H9 (cell line): Measurements from ENCODE around the gene SHC1. TPM values are rescaled to one million over a fixed set of nuclear protein-coding genes. Genes with fewer than 3 reads are reported as not detected.

Experiments used
- DNase-seq: peaks from one replicate; pipeline ENCODE4 v3.0.0-alpha.2; 2017
- H2AFZ ChIP-seq: one replicate; pipeline ENCODE4 v1.6.1; 2013; ENCODE audit warnings: mild to moderate bottlenecking, low read length, control low read depth, moderate library complexity
- H2AK5ac ChIP-seq: 2 replicates; pipeline ENCODE4 v1.6.1; 2013; ENCODE audit warnings: low read length, control low read depth, mixed read lengths; ENCODE audit not compliant: insufficient read length
- H2BK120ac ChIP-seq: one replicate; pipeline ENCODE4 v1.6.1; 2013; ENCODE audit warnings: low read depth, mild to moderate bottlenecking, low read length, control low read depth, inconsistent platforms; ENCODE audit not compliant: poor library complexity, severe bottlenecking
- H2BK12ac ChIP-seq: 2 replicates; pipeline ENCODE4 v1.6.1; 2013; ENCODE audit warnings: low read length, control low read depth, mixed read lengths, low read depth; ENCODE audit not compliant: insufficient read length
- H2BK15ac ChIP-seq: 2 replicates; pipeline ENCODE4 v1.6.1; 2013; ENCODE audit warnings: low read depth, low read length, control low read depth
- H2BK20ac ChIP-seq: one replicate; pipeline ENCODE4 v1.6.1; 2013; ENCODE audit warnings: low read depth, mild to moderate bottlenecking, low read length, control low read depth, inconsistent platforms; ENCODE audit not compliant: poor library complexity, severe bottlenecking
- H2BK5ac ChIP-seq: 2 replicates; pipeline ENCODE4 v1.6.1; 2013; ENCODE audit warnings: low read length, control low read depth, mixed read lengths; ENCODE audit not compliant: insufficient read length
- H3K14ac ChIP-seq: 2 replicates; pipeline ENCODE4 v1.6.1; 2013; ENCODE audit warnings: low read length, control low read depth; ENCODE audit not compliant: insufficient read depth
- H3K18ac ChIP-seq: 2 replicates; pipeline ENCODE4 v1.6.1; 2013; ENCODE audit warnings: low read depth, mild to moderate bottlenecking, mixed read lengths, low read length, control low read depth; ENCODE audit not compliant: insufficient read length
- H3K23ac ChIP-seq: 2 replicates; pipeline ENCODE4 v1.6.1; 2013; ENCODE audit warnings: low read length, control low read depth, mixed read lengths, low read depth; ENCODE audit not compliant: insufficient read length
- H3K23me2 ChIP-seq: 2 replicates; pipeline ENCODE4 v1.6.1; 2013; ENCODE audit warnings: low read depth, mild to moderate bottlenecking, mixed read lengths, low read length, control low read depth; ENCODE audit not compliant: insufficient read length, poor library complexity, severe bottlenecking
- H3K27ac ChIP-seq: 2 replicates; pipeline ENCODE4 v1.5.1; 2013; ENCODE audit warnings: low read length, control low read depth, mixed read lengths, low read depth; ENCODE audit not compliant: insufficient read length
- H3K27me3 ChIP-seq: 2 replicates; pipeline ENCODE4 v1.6.1; 2013; ENCODE audit warnings: low read length, control low read depth, inconsistent platforms; ENCODE audit not compliant: insufficient read depth
- H3K4ac ChIP-seq: 2 replicates; pipeline ENCODE4 v1.6.1; 2013; ENCODE audit warnings: low read depth, mild to moderate bottlenecking, control low read depth, inconsistent platforms, low read length, moderate library complexity
- H3K4me1 ChIP-seq: 2 replicates; pipeline ENCODE4 v1.6.1; 2013; ENCODE audit warnings: low read length, control low read depth, inconsistent platforms; ENCODE audit not compliant: insufficient read depth
- H3K4me2 ChIP-seq: 2 replicates; pipeline ENCODE4 v1.6.1; 2013; ENCODE audit warnings: low read length, control low read depth, mixed read lengths; ENCODE audit not compliant: insufficient read length, insufficient read depth
- H3K56ac ChIP-seq: 2 replicates; pipeline ENCODE4 v1.6.1; 2013; ENCODE audit warnings: low read depth, mild to moderate bottlenecking, mixed read lengths, low read length, control low read depth; ENCODE audit not compliant: insufficient read length
- H3K79me1 ChIP-seq: 2 replicates; pipeline ENCODE4 v1.6.1; 2013; ENCODE audit warnings: low read depth, mild to moderate bottlenecking, moderate library complexity, low read length, control low read depth, inconsistent platforms; ENCODE audit not compliant: insufficient read depth, poor library complexity, severe bottlenecking
- H3K79me2 ChIP-seq: 2 replicates; pipeline ENCODE4 v1.6.1; 2013; ENCODE audit warnings: low read length, control low read depth, inconsistent platforms; ENCODE audit not compliant: insufficient read depth
- H3K9ac ChIP-seq: 2 replicates; pipeline ENCODE4 v1.6.1; 2013; ENCODE audit warnings: low read length, control low read depth, mixed read lengths; ENCODE audit not compliant: insufficient read length; ENCODE audit errors: extremely low read depth
- H3K9me3 ChIP-seq: one replicate; pipeline ENCODE4 v1.6.1; 2013; ENCODE audit warnings: low read depth, low read length, inconsistent platforms; ENCODE audit not compliant: control insufficient read depth
- H3T11ph ChIP-seq: one replicate; pipeline ENCODE4 v1.6.1; 2013; ENCODE audit warnings: mild to moderate bottlenecking, low read length, control low read depth, inconsistent platforms
- H4K20me1 ChIP-seq: one replicate; pipeline ENCODE4 v1.6.1; 2013; ENCODE audit not compliant: control insufficient read depth, insufficient read length, insufficient read depth
- H4K5ac ChIP-seq: 2 replicates; pipeline ENCODE4 v1.6.1; 2013; ENCODE audit warnings: low read depth, mild to moderate bottlenecking, mixed read lengths, low read length, control low read depth; ENCODE audit not compliant: insufficient read length
- H4K8ac ChIP-seq: replicated peaks from 2 replicates; pipeline ENCODE4 v1.6.1; 2013; ENCODE audit warnings: low read length, control low read depth, mixed read lengths, low read depth; ENCODE audit not compliant: insufficient read length
- H4K91ac ChIP-seq: 2 replicates; pipeline ENCODE4 v1.6.1; 2013; ENCODE audit warnings: low read depth, mild to moderate bottlenecking, moderate library complexity, mixed read lengths, low read length, control low read depth; ENCODE audit not compliant: insufficient read length
- H3K27ac Mint-ChIP-seq, 3 experiments: 2 replicates in 2 of 3; 3 replicates in 1 of 3; pipeline ENCODE4 v1.8.0; 2020 to 2021; ENCODE audit warnings: mixed read lengths in 3 of 3, mild to moderate bottlenecking in 1 of 3, moderate library complexity in 1 of 3
- H3K27me3 Mint-ChIP-seq: 2 replicates; pipeline ENCODE4 v1.8.0; 2021; ENCODE audit warnings: low read depth, mild to moderate bottlenecking, moderate library complexity, mixed read lengths
- H3K36me3 Mint-ChIP-seq, 3 experiments: 2 replicates in 2 of 3; 3 replicates in 1 of 3; pipeline ENCODE4 v1.8.0; 2020 to 2021; ENCODE audit warnings: low read depth in 3 of 3, mixed read lengths in 3 of 3; ENCODE audit not compliant: insufficient read depth in 1 of 3
- H3K4me1 Mint-ChIP-seq, 2 experiments: 2 replicates each; pipeline ENCODE4 v1.8.0; 2020; ENCODE audit warnings: mixed read lengths in 2 of 2
- H3K4me3 Mint-ChIP-seq, 2 experiments: 2 replicates in 1 of 2; 3 replicates in 1 of 2; pipeline ENCODE4 v1.8.0; 2020 to 2021; ENCODE audit warnings: mild to moderate bottlenecking in 2 of 2, mixed read lengths in 2 of 2, moderate library complexity in 1 of 2
- H3K9me3 Mint-ChIP-seq, 2 experiments: 2 replicates in 1 of 2; 3 replicates in 1 of 2; pipeline ENCODE4 v1.8.0; 2020; ENCODE audit warnings: mild to moderate bottlenecking in 2 of 2, mixed read lengths in 2 of 2, moderate library complexity in 1 of 2
- WGBS: extraction: QIAGEN DNeasy Blood & Tissue Kit; methylation state at CpG from one replicate; pipeline ENCODE4 v1.1.7; 2013; ENCODE audit warnings: missing lambda C conversion rate, low lambda C conversion rate, mixed read lengths; ENCODE audit not compliant: insufficient read length; ENCODE audit errors: extremely low coverage; 5-methylcytosine and 5-hydroxymethylcytosine counted together
- total RNA-seq: library from RNA; stranded (reverse); gene quantifications from 2 replicates; pipeline ENCODE4 v1.2.1, GENCODE V29; 2021
- TF ChIP-seq, protein P1 (sequence below): fragments of 200-600 bp; sonication (generic); conservative IDR thresholded peaks from 3 replicates; pipeline ENCODE4 v1.8.0; 2021; ENCODE audit warnings: antibody characterized with exemption, mild to moderate bottlenecking

SHC1 gene
- total RNA-seq, 1 experiment from 2014 or later: 168 TPM

GRCh38 chr1:154951901-154952657 lies 18.5 kb downstream of the SHC1 start:
- TF ChIP-seq, protein P1, sequence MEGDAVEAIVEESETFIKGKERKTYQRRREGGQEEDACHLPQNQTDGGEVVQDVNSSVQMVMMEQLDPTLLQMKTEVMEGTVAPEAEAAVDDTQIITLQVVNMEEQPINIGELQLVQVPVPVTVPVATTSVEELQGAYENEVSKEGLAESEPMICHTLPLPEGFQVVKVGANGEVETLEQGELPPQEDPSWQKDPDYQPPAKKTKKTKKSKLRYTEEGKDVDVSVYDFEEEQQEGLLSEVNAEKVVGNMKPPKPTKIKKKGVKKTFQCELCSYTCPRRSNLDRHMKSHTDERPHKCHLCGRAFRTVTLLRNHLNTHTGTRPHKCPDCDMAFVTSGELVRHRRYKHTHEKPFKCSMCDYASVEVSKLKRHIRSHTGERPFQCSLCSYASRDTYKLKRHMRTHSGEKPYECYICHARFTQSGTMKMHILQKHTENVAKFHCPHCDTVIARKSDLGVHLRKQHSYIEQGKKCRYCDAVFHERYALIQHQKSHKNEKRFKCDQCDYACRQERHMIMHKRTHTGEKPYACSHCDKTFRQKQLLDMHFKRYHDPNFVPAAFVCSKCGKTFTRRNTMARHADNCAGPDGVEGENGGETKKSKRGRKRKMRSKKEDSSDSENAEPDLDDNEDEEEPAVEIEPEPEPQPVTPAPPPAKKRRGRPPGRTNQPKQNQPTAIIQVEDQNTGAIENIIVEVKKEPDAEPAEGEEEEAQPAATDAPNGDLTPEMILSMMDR: no peak
- no peak overlapping the region for H3K23ac ChIP-seq
- H2AFZ ChIP-seq: no peak overlapping the region
- no peak overlapping the region for H2BK20ac ChIP-seq
- H2BK120ac ChIP-seq: no peak overlapping the region
- H3K4me1 ChIP-seq: peaks cover 4% of the 10 kb centered on the region; the same call in 1 of the 2 replicates
- H2AK5ac ChIP-seq: no peak overlapping the region
- no peak for DNase-seq
- H3K27ac ChIP-seq: no peak overlapping the region
- Mint-ChIP-seq H3K4me3 (no peak overlapping the region), H3K27me3 (no peaks in the 10 kb centered on the region), H3K36me3 (peaks cover 2 to 11% (median 10%) of the 10 kb centered on the region in 3 experiments; a peak in 6 of 7 replicates), H3K4me1 (peaks cover 38 to 42% of the 10 kb centered on the region in 2 experiments), H3K27ac (peak overlapping the region in 2 of 3 experiments; percentile 28 to 91; a peak in 1 of 7 replicates), H3K9me3 (no peaks in the 10 kb centered on the region)
- H3K79me1 ChIP-seq: no peaks in the 10 kb centered on the region
- WGBS: no CpG with 5 or more reads among the region's 15 CpGs
- H3K27me3 ChIP-seq: no peaks in the 10 kb centered on the region
- no peak overlapping the region for H3K4me2 ChIP-seq
- no peak overlapping the region for H3K9ac ChIP-seq
- H3K56ac ChIP-seq: no peak overlapping the region
- no peak overlapping the region for H4K91ac ChIP-seq
- no peak overlapping the region for H2BK12ac ChIP-seq
- no peak overlapping the region for H3T11ph ChIP-seq
- no peak overlapping the region for H2BK5ac ChIP-seq
- no peak overlapping the region for H4K5ac ChIP-seq
- no peaks in the 10 kb centered on the region for H3K9me3 ChIP-seq
- H4K20me1 ChIP-seq: no peaks in the 10 kb centered on the region
- no peak overlapping the region for H3K18ac ChIP-seq
- H2BK15ac ChIP-seq: no peak overlapping the region
- no peak overlapping the region for H4K8ac ChIP-seq
- no peak overlapping the region for H3K4ac ChIP-seq
- no peaks in the 10 kb centered on the region for H3K79me2 ChIP-seq
- peaks cover 16% of the 10 kb centered on the region for H3K23me2 ChIP-seq
- no peak overlapping the region; the same call in 1 of the 2 replicates for H3K14ac ChIP-seq
